ENCODE measurements around the gene KCNIP3.

GRCh38 chr2:95357717-95358280 lies 60.7 kb downstream of the KCNIP3 start:
- TF ChIP-seq, protein P1, sequence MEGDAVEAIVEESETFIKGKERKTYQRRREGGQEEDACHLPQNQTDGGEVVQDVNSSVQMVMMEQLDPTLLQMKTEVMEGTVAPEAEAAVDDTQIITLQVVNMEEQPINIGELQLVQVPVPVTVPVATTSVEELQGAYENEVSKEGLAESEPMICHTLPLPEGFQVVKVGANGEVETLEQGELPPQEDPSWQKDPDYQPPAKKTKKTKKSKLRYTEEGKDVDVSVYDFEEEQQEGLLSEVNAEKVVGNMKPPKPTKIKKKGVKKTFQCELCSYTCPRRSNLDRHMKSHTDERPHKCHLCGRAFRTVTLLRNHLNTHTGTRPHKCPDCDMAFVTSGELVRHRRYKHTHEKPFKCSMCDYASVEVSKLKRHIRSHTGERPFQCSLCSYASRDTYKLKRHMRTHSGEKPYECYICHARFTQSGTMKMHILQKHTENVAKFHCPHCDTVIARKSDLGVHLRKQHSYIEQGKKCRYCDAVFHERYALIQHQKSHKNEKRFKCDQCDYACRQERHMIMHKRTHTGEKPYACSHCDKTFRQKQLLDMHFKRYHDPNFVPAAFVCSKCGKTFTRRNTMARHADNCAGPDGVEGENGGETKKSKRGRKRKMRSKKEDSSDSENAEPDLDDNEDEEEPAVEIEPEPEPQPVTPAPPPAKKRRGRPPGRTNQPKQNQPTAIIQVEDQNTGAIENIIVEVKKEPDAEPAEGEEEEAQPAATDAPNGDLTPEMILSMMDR (IDR thresholded peaks at IDR 0.05; ENCODE audit: low read depth, low read length), result no peak
- no peak for TF ChIP-seq EZH2phosphoT487 (IDR thresholded peaks at IDR 0.05; ENCODE audit: low read depth)
